OCI-LY7 (cell line): Measurements from ENCODE around the gene SLC25A25.

Experiments used
- EZH2phosphoT487 ChIP-seq: fragments of 200-600 bp; sonication (generic); IDR thresholded peaks from 2 replicates; pipeline ENCODE4 v1.6.1; 2018; ENCODE audit warnings: low read depth, borderline replicate concordance, mild to moderate bottlenecking, mixed run types, antibody characterized with exemption, low read length, moderate library complexity, mixed read lengths
- TF ChIP-seq, protein P1 (sequence below): fragments of 200-600 bp; sonication (generic); conservative IDR thresholded peaks from 2 replicates; pipeline ENCODE4 v1.5.1; 2014; ENCODE audit warnings: mild to moderate bottlenecking, antibody characterized with exemption, low read length, moderate library complexity, mixed read lengths

DNA sequence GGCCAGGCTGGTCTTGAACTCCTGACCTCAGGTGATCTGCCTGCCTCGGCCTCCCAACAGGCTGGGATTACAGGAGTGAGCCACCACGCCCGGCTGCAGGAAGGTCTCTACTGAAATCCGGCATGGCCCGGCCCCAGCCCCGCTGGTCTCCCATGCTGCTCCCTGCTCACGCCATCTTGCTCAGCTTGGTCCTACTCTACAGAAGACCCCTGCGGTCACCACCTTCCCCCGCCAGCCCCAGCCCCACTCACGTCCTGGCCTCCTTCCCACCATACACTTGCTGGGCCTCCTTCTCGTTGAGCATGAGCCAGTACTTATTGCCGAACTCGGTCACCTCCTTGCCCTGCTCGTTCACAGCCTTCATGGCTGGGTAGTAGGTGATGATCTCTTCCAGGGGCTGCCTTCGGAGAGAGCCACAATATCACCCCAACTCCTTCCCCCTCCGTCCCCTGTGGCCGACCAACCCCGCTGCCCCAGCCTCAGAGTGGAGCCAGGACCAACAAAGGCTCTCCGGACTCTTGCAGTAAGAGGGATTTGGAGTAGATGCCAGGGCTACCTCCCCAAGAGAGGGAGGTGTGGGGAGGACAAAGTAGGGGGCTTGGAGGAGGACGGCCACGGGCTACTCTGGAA, 55.5 kb downstream of the SLC25A25 start:
- TF ChIP-seq EZH2phosphoT487 = no peak
- TF ChIP-seq, protein P1, sequence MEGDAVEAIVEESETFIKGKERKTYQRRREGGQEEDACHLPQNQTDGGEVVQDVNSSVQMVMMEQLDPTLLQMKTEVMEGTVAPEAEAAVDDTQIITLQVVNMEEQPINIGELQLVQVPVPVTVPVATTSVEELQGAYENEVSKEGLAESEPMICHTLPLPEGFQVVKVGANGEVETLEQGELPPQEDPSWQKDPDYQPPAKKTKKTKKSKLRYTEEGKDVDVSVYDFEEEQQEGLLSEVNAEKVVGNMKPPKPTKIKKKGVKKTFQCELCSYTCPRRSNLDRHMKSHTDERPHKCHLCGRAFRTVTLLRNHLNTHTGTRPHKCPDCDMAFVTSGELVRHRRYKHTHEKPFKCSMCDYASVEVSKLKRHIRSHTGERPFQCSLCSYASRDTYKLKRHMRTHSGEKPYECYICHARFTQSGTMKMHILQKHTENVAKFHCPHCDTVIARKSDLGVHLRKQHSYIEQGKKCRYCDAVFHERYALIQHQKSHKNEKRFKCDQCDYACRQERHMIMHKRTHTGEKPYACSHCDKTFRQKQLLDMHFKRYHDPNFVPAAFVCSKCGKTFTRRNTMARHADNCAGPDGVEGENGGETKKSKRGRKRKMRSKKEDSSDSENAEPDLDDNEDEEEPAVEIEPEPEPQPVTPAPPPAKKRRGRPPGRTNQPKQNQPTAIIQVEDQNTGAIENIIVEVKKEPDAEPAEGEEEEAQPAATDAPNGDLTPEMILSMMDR = no peak
